Keratinocyte (primary cell): ENCODE results near the gene GM2A. TPM values are rescaled to one million over a fixed set of nuclear protein-coding genes. Genes with fewer than 3 reads are reported as not detected.
A peak's percentile ranks its signal among the peaks of the same experiment; 100 is the strongest.

Source experiments
- DNase-seq: peaks from one replicate; pipeline ENCODE4 v3.0.0-alpha.2; 2011; ENCODE audit warnings: low read depth, missing footprints, low spot score
- FAIRE-seq: peaks from 2 replicates; lab custom pipeline; 2011; peaks lifted over from hg19 to GRCh38; lab: Jason Lieb, UNC
- H2AFZ ChIP-seq: 2 replicates; pipeline ENCODE4 v1.6.0; 2012; ENCODE audit warnings: low read length, control low read depth, inconsistent platforms; ENCODE audit not compliant: control insufficient read depth
- H3K27ac ChIP-seq: 2 replicates; pipeline ENCODE4 v1.5.1; 2011; ENCODE audit warnings: low read length; ENCODE audit not compliant: control insufficient read depth, insufficient read depth
- H3K27me3 ChIP-seq: 3 replicates; pipeline ENCODE4 v1.6.0; 2011; ENCODE audit warnings: low read length; ENCODE audit not compliant: control insufficient read depth, insufficient read depth; ENCODE audit errors: extremely low read depth
- H3K36me3 ChIP-seq, 2 experiments: 2 replicates in 1 of 2; 3 replicates in 1 of 2; pipeline ENCODE4 v1.5.1; 2011; ENCODE audit warnings: low read length in 2 of 2, mild to moderate bottlenecking in 1 of 2; ENCODE audit not compliant: control insufficient read depth in 2 of 2, insufficient read depth in 2 of 2; ENCODE audit errors: extremely low read depth in 1 of 2
- H3K4me1 ChIP-seq: 3 replicates; pipeline ENCODE4 v1.5.1; 2011; ENCODE audit warnings: low read length; ENCODE audit not compliant: control insufficient read depth, insufficient read depth; ENCODE audit errors: extremely low read depth
- H3K4me2 ChIP-seq: 3 replicates; pipeline ENCODE4 v1.6.0; 2011; ENCODE audit warnings: low read depth, low read length; ENCODE audit not compliant: control insufficient read depth, insufficient read depth; ENCODE audit errors: extremely low read depth
- H3K4me3 ChIP-seq, 3 experiments: fragments of 200-600 bp in 1 of 3; sonication (generic) in 1 of 3; 2 replicates in 2 of 3; 3 replicates in 1 of 3; pipeline ENCODE4 v1.5.1; 2011 to 2016; ENCODE audit warnings: low read length in 3 of 3, mild to moderate bottlenecking in 3 of 3, control low read depth in 2 of 3, inconsistent platforms in 1 of 3, low read depth in 1 of 3, mixed read lengths in 1 of 3, mixed run types in 1 of 3, moderate library complexity in 1 of 3; ENCODE audit not compliant: control insufficient read depth in 2 of 3, insufficient read depth in 2 of 3; ENCODE audit errors: extremely low read depth in 1 of 3
- H3K79me2 ChIP-seq: 2 replicates; pipeline ENCODE4 v1.6.0; 2012; ENCODE audit warnings: low read length; ENCODE audit not compliant: control insufficient read depth, insufficient read depth
- H3K9ac ChIP-seq: 3 replicates; pipeline ENCODE4 v1.6.0; 2011; ENCODE audit warnings: low read length; ENCODE audit not compliant: control insufficient read depth, insufficient read depth; ENCODE audit errors: extremely low read depth
- H3K9me1 ChIP-seq: 3 replicates; pipeline ENCODE4 v1.6.0; 2011; ENCODE audit warnings: low read length; ENCODE audit not compliant: control insufficient read depth, insufficient read depth; ENCODE audit errors: extremely low read depth
- H3K9me3 ChIP-seq: 2 replicates; pipeline ENCODE4 v1.5.1; 2012; ENCODE audit warnings: low read depth, low read length; ENCODE audit not compliant: control insufficient read depth
- H4K20me1 ChIP-seq: 3 replicates; pipeline ENCODE4 v1.6.0; 2011; ENCODE audit warnings: low read length; ENCODE audit not compliant: control insufficient read depth, insufficient read depth; ENCODE audit errors: extremely low read depth
- EZH2 ChIP-seq: IDR thresholded peaks from one replicate; pipeline ENCODE4 v1.6.1; 2012; ENCODE audit warnings: inconsistent platforms, mild to moderate bottlenecking, low read length, moderate library complexity
- dilution Hi-C: fragments of 300-500 bp; cut with MboI; formaldehyde crosslinking; loops from one replicate; pipeline ENCODE4 v1.7.0; 2020; ENCODE audit warnings: low sequenced_read_pairs; ENCODE audit not compliant: extremely low pct_ligation_motif_present
- polyA plus RNA-seq, 5 experiments: library from polyadenylated mRNA; depleted of rRNA in 3 of 5; stranded (reverse) in 3 of 5; stranded (forward) in 1 of 5; unstranded in 1 of 5; fragments of >200 nt; gene quantifications; 1 replicate in 1 of 5; 2 replicates in 3 of 5; 3 replicates in 1 of 5; pipeline versions ENCODE4 v1.2.1 to v1.2.3, GENCODE V29; 2011 to 2012; ENCODE audit warnings: missing spikeins in 2 of 5, low read depth in 1 of 5, low replicate concordance in 1 of 5
- TF ChIP-seq, protein P1 (sequence below), 3 experiments: IDR thresholded peaks in 1 of 3; conservative IDR thresholded peaks in 1 of 3; optimal IDR thresholded peaks in 1 of 3; 2 replicates in 2 of 3; 3 replicates in 1 of 3; pipeline versions ENCODE3 to v1.5.1; 2011; ENCODE audit warnings: low read length in 3 of 3, mild to moderate bottlenecking in 3 of 3, moderate library complexity in 2 of 3, control low read depth in 1 of 3, inconsistent platforms in 1 of 3; ENCODE audit not compliant: insufficient read depth in 2 of 3; ENCODE audit errors: extremely low read depth in 1 of 3

The GM2A gene
- polyA plus RNA-seq, 1 donor (not counting 4 experiments of a cell fraction or from before 2014, with no cell fraction given) = 117 TPM

DNA sequence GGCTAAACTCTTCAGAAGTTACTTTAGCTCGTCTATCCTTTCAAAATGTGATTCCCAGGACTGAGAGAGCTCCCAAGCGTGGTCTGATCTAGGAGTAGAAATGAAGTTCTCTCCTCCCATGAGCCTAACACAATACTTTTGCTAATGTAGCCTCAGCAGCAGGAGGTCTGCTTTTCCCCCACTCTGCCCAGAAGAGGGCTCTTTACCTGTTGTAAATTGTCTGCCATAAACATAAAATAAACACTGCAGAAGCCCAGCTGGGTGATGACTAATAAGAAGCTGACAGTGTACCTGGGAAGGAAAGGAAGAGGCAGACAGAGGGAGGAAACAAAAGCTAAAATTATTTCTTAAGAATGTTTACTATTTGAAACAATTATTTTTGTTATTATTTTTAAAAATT lies 35.2 kb downstream of the GM2A start:
- FAIRE-seq = peak; percentile 43
- Histone ChIP-seq H2AFZ (no peak overlapping the region), H3K27me3 (no peaks in the 10 kb centered on the region), H3K79me2 (no peaks in the 10 kb centered on the region), H3K9me1 (no peaks in the 10 kb centered on the region), H3K36me3 (no peaks in the 10 kb centered on the region), H3K4me1 (no peaks in the 10 kb centered on the region), H4K20me1 (no peaks in the 10 kb centered on the region), H3K4me3 (no peak overlapping the region), H3K27ac (no peak overlapping the region), H3K9me3 (no peaks in the 10 kb centered on the region), H3K4me2 (no peak overlapping the region), H3K9ac (no peak overlapping the region)
- dilution Hi-C loops = no loop called here
- DNase-seq = no peak
- TF ChIP-seq EZH2 = no peak
- TF ChIP-seq, protein P1, sequence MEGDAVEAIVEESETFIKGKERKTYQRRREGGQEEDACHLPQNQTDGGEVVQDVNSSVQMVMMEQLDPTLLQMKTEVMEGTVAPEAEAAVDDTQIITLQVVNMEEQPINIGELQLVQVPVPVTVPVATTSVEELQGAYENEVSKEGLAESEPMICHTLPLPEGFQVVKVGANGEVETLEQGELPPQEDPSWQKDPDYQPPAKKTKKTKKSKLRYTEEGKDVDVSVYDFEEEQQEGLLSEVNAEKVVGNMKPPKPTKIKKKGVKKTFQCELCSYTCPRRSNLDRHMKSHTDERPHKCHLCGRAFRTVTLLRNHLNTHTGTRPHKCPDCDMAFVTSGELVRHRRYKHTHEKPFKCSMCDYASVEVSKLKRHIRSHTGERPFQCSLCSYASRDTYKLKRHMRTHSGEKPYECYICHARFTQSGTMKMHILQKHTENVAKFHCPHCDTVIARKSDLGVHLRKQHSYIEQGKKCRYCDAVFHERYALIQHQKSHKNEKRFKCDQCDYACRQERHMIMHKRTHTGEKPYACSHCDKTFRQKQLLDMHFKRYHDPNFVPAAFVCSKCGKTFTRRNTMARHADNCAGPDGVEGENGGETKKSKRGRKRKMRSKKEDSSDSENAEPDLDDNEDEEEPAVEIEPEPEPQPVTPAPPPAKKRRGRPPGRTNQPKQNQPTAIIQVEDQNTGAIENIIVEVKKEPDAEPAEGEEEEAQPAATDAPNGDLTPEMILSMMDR (optimal IDR thresholded peaks at IDR 0.05 in 1 of 3, IDR thresholded peaks at IDR 0.05 in 1 of 3, conservative IDR thresholded peaks at IDR 0.05 in 1 of 3; ENCODE audit: extremely low read depth in 1 of 3, insufficient read depth in 2 of 3, low read length in 3 of 3) = peak in 2 of 3 experiments; percentile 32 to 52

DNA sequence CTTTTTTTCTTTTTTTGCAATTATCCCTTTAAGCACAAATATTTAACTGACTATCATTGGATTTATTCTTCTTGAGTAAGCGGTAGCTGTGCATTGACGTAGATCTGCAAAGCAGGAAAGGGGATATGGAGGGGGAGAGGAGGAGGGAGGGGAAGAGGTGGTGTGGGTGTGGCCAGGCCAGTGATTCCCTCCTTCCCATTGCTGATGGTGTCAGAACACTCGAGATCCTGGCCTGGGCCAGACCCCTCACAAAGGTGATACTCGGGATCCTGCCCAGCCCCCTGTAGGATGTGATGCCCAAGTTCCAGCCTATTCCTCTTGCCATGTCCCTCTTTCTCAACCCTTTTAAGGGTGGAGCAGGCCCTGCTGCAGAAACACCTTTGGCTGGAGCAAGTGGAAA lies 40.6 kb downstream of the GM2A start:
- H3K27me3 ChIP-seq = no peaks in the 10 kb centered on the region
- no peaks in the 10 kb centered on the region for H3K9me1 ChIP-seq
- H4K20me1 ChIP-seq = no peaks in the 10 kb centered on the region
- dilution Hi-C loops = no loop called here
- no peak for TF ChIP-seq EZH2
- TF ChIP-seq, protein P1 (optimal IDR thresholded peaks at IDR 0.05 in 1 of 3, IDR thresholded peaks at IDR 0.05 in 1 of 3, conservative IDR thresholded peaks at IDR 0.05 in 1 of 3; ENCODE audit: extremely low read depth in 1 of 3, insufficient read depth in 2 of 3, low read length in 3 of 3) = no peak
- DNase-seq (no peak), FAIRE-seq (no peak)
- H3K4me3 ChIP-seq = no peak overlapping the region
- H3K9ac ChIP-seq = no peak overlapping the region
- H3K4me1 ChIP-seq = peaks cover 16% of the 10 kb centered on the region
- no peak overlapping the region for H2AFZ ChIP-seq
- no peaks in the 10 kb centered on the region for H3K79me2 ChIP-seq
- H3K36me3 ChIP-seq = no peaks in the 10 kb centered on the region
- no peak overlapping the region for H3K27ac ChIP-seq
- no peaks in the 10 kb centered on the region for H3K9me3 ChIP-seq
- H3K4me2 ChIP-seq = no peak overlapping the region
